ENCODE results near the gene SON. TPM values are rescaled to one million over a fixed set of nuclear protein-coding genes. Genes with fewer than 3 reads are reported as not detected.

Gene SON
- total and polyA plus RNA-seq, 2 of the 4 experiments (the other 2 are of a cell fraction): 81.6 to 146 TPM

GRCh38 chr21:33598051-33598450 is 55.2 kb downstream of the SON start:
- TF ChIP-seq, protein P1, sequence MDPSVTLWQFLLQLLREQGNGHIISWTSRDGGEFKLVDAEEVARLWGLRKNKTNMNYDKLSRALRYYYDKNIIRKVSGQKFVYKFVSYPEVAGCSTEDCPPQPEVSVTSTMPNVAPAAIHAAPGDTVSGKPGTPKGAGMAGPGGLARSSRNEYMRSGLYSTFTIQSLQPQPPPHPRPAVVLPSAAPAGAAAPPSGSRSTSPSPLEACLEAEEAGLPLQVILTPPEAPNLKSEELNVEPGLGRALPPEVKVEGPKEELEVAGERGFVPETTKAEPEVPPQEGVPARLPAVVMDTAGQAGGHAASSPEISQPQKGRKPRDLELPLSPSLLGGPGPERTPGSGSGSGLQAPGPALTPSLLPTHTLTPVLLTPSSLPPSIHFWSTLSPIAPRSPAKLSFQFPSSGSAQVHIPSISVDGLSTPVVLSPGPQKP (IDR thresholded peaks at IDR 0.05; ENCODE audit: borderline replicate concordance, low read depth, low read length): no peak
- no peak for TF ChIP-seq NFE2L2 (IDR thresholded peaks at IDR 0.05; ENCODE audit: low read depth, low read length)
- no peak for TF ChIP-seq MXI1 (IDR thresholded peaks at IDR 0.05; ENCODE audit: borderline replicate concordance, low read depth, low read length)
- Histone ChIP-seq H3K9ac (ENCODE audit: low read depth, low read length) (no peak overlapping the region), H3K4me2 (ENCODE audit: low read depth, low read length) (no peak overlapping the region), H3K9me1 (ENCODE audit: insufficient read depth, low read length) (no peaks in the 10 kb centered on the region), H3K79me1 (ENCODE audit: low read depth in 1 of 2, low read length in 2 of 2) (no peaks in the 10 kb centered on the region; a peak in 1 of 4 replicates), H3K4me3 (ENCODE audit: insufficient read depth, low read depth, low read length) (no peak overlapping the region), H2BK120ac (ENCODE audit: low read depth, low read length) (no peak overlapping the region), H3K18ac (ENCODE audit: low read depth, low read length) (no peak overlapping the region), H3K23ac (ENCODE audit: low read depth, low read length) (no peak overlapping the region), H4K91ac (ENCODE audit: insufficient read depth, low read depth, low read length) (no peak overlapping the region), H2AK9ac (replicated peaks; ENCODE audit: low read depth, low read length, poor library complexity) (no peak overlapping the region), H3K4me1 (ENCODE audit: control insufficient read depth, insufficient read depth, low read length) (no peaks in the 10 kb centered on the region), H2AFZ (replicated peaks; ENCODE audit: low read length, poor library complexity) (no peak overlapping the region), H3K14ac (replicated peaks; ENCODE audit: low read depth, low read length) (no peak overlapping the region), H2BK15ac (ENCODE audit: low read depth, low read length) (no peak overlapping the region), H3K56ac (ENCODE audit: extremely low read depth, insufficient read depth, low read length) (no peak overlapping the region), H2BK5ac (ENCODE audit: low read depth, low read length, poor library complexity, severe bottlenecking) (no peak overlapping the region), H2AK5ac (ENCODE audit: low read depth, low read length) (no peak overlapping the region), H4K8ac (ENCODE audit: low read depth in 2 of 2, low read length in 2 of 2) (no peak overlapping the region), H3K27ac (ENCODE audit: insufficient read depth, low read length) (no peak overlapping the region), H3K36me3 (ENCODE audit: control insufficient read depth, insufficient read depth, low read length) (peaks cover 34% of the 10 kb centered on the region), H4K20me1 (ENCODE audit: insufficient read depth, low read length) (no peaks in the 10 kb centered on the region; the same call in 1 of the 2 replicates), H3K4ac (ENCODE audit: low read depth, low read length) (no peak overlapping the region), H4K5ac (ENCODE audit: low read depth, low read length) (no peak overlapping the region), H3K27me3 (ENCODE audit: control insufficient read depth, insufficient read depth, low read length) (no peaks in the 10 kb centered on the region), H2BK20ac (ENCODE audit: low read depth, low read length) (no peak overlapping the region), H3K9me3 (ENCODE audit: control insufficient read depth, insufficient read depth, low read length) (no peaks in the 10 kb centered on the region)
- CTCF ChIA-PET: no interaction called here
- no peak for ATAC-seq (ENCODE audit: low read depth)
- POLR2A ChIA-PET (ENCODE audit: unreplicated experiment): no interaction called here
- no TSS peak for BruUV-seq (replicated peaks)
- DNase-seq: no peak
- intact Hi-C loops (cut with micrococcal nuclease) (no loop called here), in situ Hi-C loops (cut with MboI; ENCODE audit: low sequenced_read_pairs) (no loop called here), dilution Hi-C loops (cut with HindIII; ENCODE audit: low sequenced_read_pairs, unreplicated experiment) (no loop called here)
- WGBS, 2 experiments (ENCODE audit: extremely low coverage in 2 of 2, insufficient read length in 1 of 2): no CpG with 5 or more reads among the region's 1 CpG

All from IMR-90 (cell line).